C4-2B (cell line): ENCODE data around the gene CEP83.

Source experiments
- CTCF ChIP-seq: fragments of 450-650 bp; conservative IDR thresholded peaks from 2 replicates; pipeline ENCODE4 v1.5.1; 2017; ENCODE audit warnings: mild to moderate bottlenecking
- ZFX ChIP-seq: fragments of 450-650 bp; IDR thresholded peaks from 2 replicates; pipeline ENCODE4 v1.6.1; 2017

DNA sequence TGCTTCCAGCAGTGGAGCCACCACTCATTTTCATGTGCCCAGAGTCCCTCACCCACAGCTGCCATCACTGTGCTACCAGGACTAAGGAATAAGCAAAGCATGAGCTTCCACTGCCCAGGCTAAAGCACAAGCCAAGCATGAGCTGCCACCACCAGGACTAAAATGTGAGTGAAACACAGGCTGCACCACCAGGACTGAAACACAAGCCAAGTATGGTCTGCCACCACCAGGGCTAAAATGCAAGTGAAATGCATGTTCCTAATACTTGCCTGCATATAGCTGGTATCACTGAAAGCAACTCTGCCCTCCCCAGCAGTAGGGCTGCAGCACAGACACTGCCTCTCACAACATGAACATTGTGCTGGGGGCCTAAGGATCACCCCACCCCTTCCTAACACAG, 30.0 kb downstream of the CEP83 start:
- TF ChIP-seq CTCF, result no peak
- no peak for TF ChIP-seq ZFX
